Lower leg skin (tissue), 3 donors: ENCODE data around the gene IMPDH1.

ENCODE experiments used
- CTCF ChIP-seq, 3 donors: fragments of 450-650 bp; IDR thresholded peaks; one replicate each; pipeline ENCODE4 v1.5.1; 2016; ENCODE audit warnings: antibody characterized with exemption in 3 of 3, mild to moderate bottlenecking in 3 of 3, moderate library complexity in 2 of 3
- POLR2A ChIP-seq, 2 donors: fragments of 450-650 bp; IDR thresholded peaks; one replicate each; pipeline ENCODE4 v1.6.1; 2016 to 2017; ENCODE audit warnings: antibody characterized with exemption in 2 of 2, mild to moderate bottlenecking in 1 of 2, moderate library complexity in 1 of 2

GRCh38 chr7:128366986-128367385, 42.8 kb downstream of the IMPDH1 start:
- no peak for TF ChIP-seq CTCF (IDR thresholded peaks at IDR 0.05)
- TF ChIP-seq POLR2A (IDR thresholded peaks at IDR 0.05) = no peak
